Stimulated activated CD4-positive, alpha-beta T cell treated with anti-CD3 and anti-CD28 coated beads, Interleukin-4, amount 100 ng/mL, for 1 hour (primary cell): Measurements from ENCODE around the gene ATP7A.
"Not testable (repeated sequence)": the region's sequence is repeated elsewhere in the genome, so short reads cannot be mapped to it uniquely, and the experiment has no call there.

Source experiments
- DNase-seq: peaks from one replicate; pipeline ENCODE4 v3.0.0-alpha.2; 2020

Gene ATP7A

GRCh38 chrX:78042601-78043000, 132.1 kb downstream of the ATP7A start:
- DNase-seq, result no peak

- no peak for DNase-seq
Measured at GRCh38 chrX:78046362-78046761, 135.9 kb downstream of the ATP7A start.

DNA sequence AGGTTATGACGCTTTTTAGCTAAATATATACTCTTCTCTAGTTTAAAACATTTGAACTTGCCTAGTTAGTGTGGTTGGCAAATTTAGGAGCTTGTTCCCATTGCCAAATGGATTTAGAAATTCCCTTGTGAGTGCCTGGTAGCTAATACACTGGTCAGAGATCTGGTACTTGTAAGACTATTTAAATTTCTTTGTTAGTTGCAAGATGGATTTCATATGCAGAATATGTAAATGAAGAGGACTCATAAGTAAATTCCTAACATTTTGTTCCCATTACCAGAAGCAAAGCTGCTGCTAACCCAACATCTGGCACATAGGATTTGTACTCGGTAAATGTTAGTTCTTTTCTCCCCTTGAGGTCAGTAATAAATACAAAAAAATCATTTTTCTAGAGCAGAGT, 137.6 kb downstream of the ATP7A start:
- no peak for DNase-seq

DNA sequence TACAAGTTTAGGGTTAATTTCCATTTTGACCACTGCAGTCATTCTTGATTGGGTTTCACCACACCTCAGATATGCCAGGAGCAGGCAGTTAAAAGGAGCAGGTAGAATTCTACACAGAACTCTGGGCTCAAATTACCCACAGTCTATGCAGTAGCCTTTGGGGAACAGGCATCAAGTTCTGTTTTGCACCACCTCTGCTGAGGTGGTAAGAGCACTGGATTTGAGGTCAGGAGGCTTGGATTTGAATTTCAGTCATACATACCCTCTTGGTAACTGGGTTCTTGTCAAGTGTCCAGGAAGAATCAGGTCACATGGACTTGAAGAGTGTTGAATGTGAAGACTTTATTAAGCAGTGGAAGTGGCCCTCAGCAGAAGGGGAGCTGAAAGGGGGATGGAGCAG, 153.2 kb downstream of the ATP7A start:
- DNase-seq, result no peak

- DNase-seq, result no peak
Measured at GRCh38 chrX:78064152-78064551, 153.7 kb downstream of the ATP7A start.

- DNase-seq, result not testable (repeated sequence)
Measured at GRCh38 chrX:78064698-78065601, 154.5 kb downstream of the ATP7A start.

DNA sequence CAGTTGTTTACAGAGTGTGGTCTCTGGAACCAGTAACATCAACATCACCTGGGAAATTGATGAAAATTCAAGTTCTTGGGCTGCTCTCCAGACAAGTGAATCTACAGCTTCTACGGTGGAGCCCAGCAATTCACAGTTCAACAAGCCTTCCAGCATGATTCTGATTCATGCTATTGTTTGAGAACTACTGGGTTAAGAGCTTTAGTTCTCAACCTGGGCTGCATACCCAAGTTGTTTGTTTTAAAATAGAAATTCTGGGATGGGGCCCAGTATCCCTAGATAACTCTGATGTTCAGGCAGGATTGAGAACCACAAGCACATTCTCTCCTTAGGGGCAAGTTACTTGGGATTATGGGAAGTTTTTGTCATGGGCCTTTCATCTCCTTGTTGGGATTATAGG, 155.6 kb downstream of the ATP7A start:
- DNase-seq, result no peak

GRCh38 chrX:78071331-78071730, 160.8 kb downstream of the ATP7A start:
- no peak for DNase-seq

GRCh38 chrX:78073147-78074077, 162.9 kb downstream of the ATP7A start:
- DNase-seq, result not testable (repeated sequence)

DNA sequence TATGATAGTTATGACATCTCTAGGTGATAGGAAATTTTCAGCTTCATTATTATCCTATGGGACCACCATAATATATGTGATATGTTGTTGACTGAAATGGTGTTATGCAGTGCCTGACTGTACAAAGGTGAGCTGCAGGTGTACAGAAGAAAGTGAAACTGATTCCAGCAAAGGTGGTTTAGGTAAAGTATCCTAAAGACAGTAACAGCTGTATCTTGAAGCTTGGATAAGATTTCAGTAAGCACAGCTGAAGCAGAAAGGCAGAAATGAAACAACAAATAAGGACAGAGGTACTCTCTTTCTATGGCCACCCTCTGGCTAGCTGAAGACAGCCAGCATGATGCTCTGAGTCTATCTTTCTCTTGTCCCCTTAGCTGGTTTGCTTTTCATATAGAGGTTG, 163.6 kb downstream of the ATP7A start:
- DNase-seq, result no peak

- no peak for DNase-seq
Measured at GRCh38 chrX:78075787-78076389, 165.4 kb downstream of the ATP7A start.

DNA sequence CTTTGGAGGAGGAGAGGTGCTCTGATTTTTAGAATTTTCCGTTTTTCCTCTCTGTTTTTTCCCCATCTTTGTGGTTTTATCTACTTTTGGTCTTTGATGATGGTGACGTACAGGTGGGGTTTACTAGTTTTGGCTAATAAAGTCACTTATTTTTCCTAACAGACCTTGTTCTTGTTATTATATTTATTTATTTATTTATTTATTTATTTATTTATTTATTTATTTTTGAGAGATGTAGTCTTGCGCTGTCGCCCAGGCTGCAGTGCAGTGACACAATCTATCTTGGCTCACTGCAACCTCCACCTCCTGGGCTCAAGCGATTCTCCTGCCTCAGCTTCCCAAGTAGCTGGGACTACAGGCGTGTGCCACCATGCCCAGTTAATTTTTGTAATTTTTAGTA, 170.9 kb downstream of the ATP7A start:
- DNase-seq, result not testable (repeated sequence)

- DNase-seq, result no peak
Measured at GRCh38 chrX:78092296-78092695, 181.8 kb downstream of the ATP7A start.

DNA sequence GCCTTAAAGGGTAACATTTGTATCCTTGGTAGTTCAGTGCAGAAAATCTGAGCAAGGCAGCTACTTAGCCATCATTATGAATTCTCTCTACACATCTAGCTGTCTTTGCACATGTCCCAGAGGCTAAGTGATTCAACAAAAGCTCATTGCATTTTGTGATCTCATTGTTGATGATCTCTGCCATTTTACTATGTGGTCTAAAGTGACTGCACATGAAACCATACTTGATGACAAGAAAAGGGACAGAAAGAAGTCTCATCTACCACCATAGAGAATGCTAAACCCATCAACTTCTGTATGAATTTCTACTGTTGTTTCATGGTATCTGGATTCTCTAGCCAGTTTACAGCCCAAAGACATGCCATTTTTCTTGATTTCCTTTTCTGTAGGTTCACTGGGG, 187.6 kb downstream of the ATP7A start:
- DNase-seq, result no peak
